SK-N-SH (cell line): Measurements from ENCODE around the gene PCSK6. TPM values are rescaled to one million over a fixed set of nuclear protein-coding genes. Genes with fewer than 3 reads are reported as not detected.

Experiments
- CTCF ChIA-PET: fragments of 300-600, 350-600 bp; formaldehyde crosslinking; extraction: SDS; loops from one replicate; lab custom pipeline; 2021; lab: Yijun Ruan, JAX
- POLR2A ChIA-PET: fragments of 350-600 bp; sonication (Branson Sonifier 250); formaldehyde crosslinking; extraction: SDS; loops from one replicate; lab custom pipeline; 2020; ENCODE audit warnings: antibody characterized with exemption, inconsistent platforms; lab: Yijun Ruan, JAX
- DNase-seq: peaks from one replicate; pipeline ENCODE4 v3.0.0; 2012
- H2AFZ ChIP-seq: fragments of 200-600 bp; sonication (generic); 2 replicates; pipeline ENCODE4 v1.8.1; 2016; ENCODE audit warnings: antibody characterized with exemption, mild to moderate bottlenecking, low read depth
- H3F3A ChIP-seq: fragments of 200-600 bp; sonication (generic); replicated peaks from 2 replicates; pipeline ENCODE3; 2016; ENCODE audit warnings: antibody characterized with exemption, mild to moderate bottlenecking; ENCODE audit not compliant: insufficient read depth
- H3K27ac ChIP-seq, 2 experiments: fragments of 200-500 bp in 1 of 2; fragments of 200-600 bp in 1 of 2; sonication (Bioruptor generic) in 1 of 2; sonication (generic), shearing (Covaris generic) in 1 of 2; 2 replicates each; pipeline versions ENCODE4 v1.5.1 to v1.6.1; 2014 to 2016; ENCODE audit warnings: low read depth in 2 of 2, inconsistent platforms in 1 of 2, low read length in 1 of 2, mild to moderate bottlenecking in 1 of 2, mixed read lengths in 1 of 2
- H3K27me3 ChIP-seq: fragments of 200-600 bp; sonication (generic), shearing (Covaris generic); 2 replicates; pipeline ENCODE4 v1.6.1; 2016; ENCODE audit warnings: mixed run types; ENCODE audit not compliant: insufficient read depth
- H3K36me3 ChIP-seq, 2 experiments: fragments of 200-500 bp in 1 of 2; fragments of 200-600 bp in 1 of 2; sonication (Bioruptor generic) in 1 of 2; sonication (generic) in 1 of 2; replicated peaks in 1 of 2; 2 replicates each; pipeline versions ENCODE3 to v1.5.1; 2014 to 2016; ENCODE audit warnings: low read length in 1 of 2, mild to moderate bottlenecking in 1 of 2; ENCODE audit not compliant: insufficient read depth in 2 of 2, control insufficient read depth in 1 of 2
- H3K4me1 ChIP-seq, 2 experiments: fragments of 200-500 bp in 1 of 2; fragments of 200-600 bp in 1 of 2; sonication (Bioruptor generic) in 1 of 2; sonication (generic), shearing (Covaris generic) in 1 of 2; 2 replicates each; pipeline versions ENCODE4 v1.5.1 to v1.6.1; 2014 to 2016; ENCODE audit warnings: low read depth in 1 of 2, low read length in 1 of 2, mixed run types in 1 of 2; ENCODE audit not compliant: insufficient read depth in 2 of 2, control insufficient read depth in 1 of 2
- H3K4me2 ChIP-seq: fragments of 200-600 bp; sonication (generic), shearing (Covaris generic); 2 replicates; pipeline ENCODE4 v1.6.1; 2017; ENCODE audit warnings: mixed run types
- H3K4me3 ChIP-seq, 2 experiments: fragments of 200-500 bp in 1 of 2; fragments of 200-600 bp in 1 of 2; sonication (Bioruptor generic) in 1 of 2; sonication (generic), shearing (Covaris generic) in 1 of 2; 2 replicates each; pipeline versions ENCODE4 v1.5.1 to v1.8.1; 2014 to 2016; ENCODE audit warnings: low read depth in 2 of 2, inconsistent platforms in 1 of 2, low read length in 1 of 2, mild to moderate bottlenecking in 1 of 2, mixed read lengths in 1 of 2, moderate library complexity in 1 of 2
- H3K79me2 ChIP-seq: fragments of 200-600 bp; sonication (generic); 2 replicates; pipeline ENCODE4 v1.8.1; 2017; ENCODE audit warnings: mild to moderate bottlenecking; ENCODE audit not compliant: insufficient read depth
- H3K9ac ChIP-seq: fragments of 200-600 bp; sonication (generic); 2 replicates; pipeline ENCODE4 v1.6.1; 2017; ENCODE audit warnings: mixed run types
- H3K9me2 ChIP-seq: fragments of 200-600 bp; sonication (generic); 2 replicates; pipeline ENCODE4 v1.6.1; 2017; ENCODE audit warnings: mixed run types
- H3K9me3 ChIP-seq: fragments of 200-600 bp; sonication (generic); 2 replicates; pipeline ENCODE4 v1.6.1; 2017; ENCODE audit warnings: mixed run types, mild to moderate bottlenecking, moderate library complexity
- H4K20me1 ChIP-seq: fragments of 200-600 bp; sonication (generic); 2 replicates; pipeline ENCODE4 v1.6.1; 2017; ENCODE audit warnings: mild to moderate bottlenecking, mixed run types; ENCODE audit not compliant: insufficient read depth
- CHD2 ChIP-seq: fragments of 150-350 bp; IDR thresholded peaks from 2 replicates; pipeline ENCODE4 v1.6.1; 2018; ENCODE audit warnings: low read length; ENCODE audit not compliant: partially characterized antibody
- ELF1 ChIP-seq: IDR thresholded peaks from 2 replicates; pipeline ENCODE4 v1.4.0; 2012
- EP300 ChIP-seq, 2 experiments: IDR thresholded peaks; 2 replicates each; pipeline versions ENCODE4 v1.4.0 to v1.6.1; 2012; ENCODE audit warnings: borderline replicate concordance in 1 of 2, low read depth in 1 of 2, low read length in 1 of 2
- EZH2phosphoT487 ChIP-seq: fragments of 200-600 bp; sonication (generic); IDR thresholded peaks from 2 replicates; pipeline ENCODE4 v1.6.1; 2017; ENCODE audit warnings: low read depth, mixed run types, mild to moderate bottlenecking, antibody characterized with exemption, moderate library complexity, borderline replicate concordance
- FOXJ3 ChIP-seq: sonication (generic); formaldehyde crosslinking; IDR thresholded peaks from 2 replicates; pipeline ENCODE4 v1.5.1; 2020; ENCODE audit warnings: mild to moderate bottlenecking, missing genetic modification reagents
- FOXM1 ChIP-seq: IDR thresholded peaks from 2 replicates; pipeline ENCODE4 v1.4.0; 2012; ENCODE audit warnings: low read depth, mild to moderate bottlenecking
- GABPA ChIP-seq: IDR thresholded peaks from 2 replicates; pipeline ENCODE4 v1.4.0; 2012; ENCODE audit warnings: low read depth, mild to moderate bottlenecking
- JUND ChIP-seq: IDR thresholded peaks from 2 replicates; pipeline ENCODE4 v1.4.0; 2012
- MEF2A ChIP-seq: IDR thresholded peaks from 2 replicates; pipeline ENCODE4 v1.4.0; 2012; ENCODE audit warnings: low read depth, borderline replicate concordance
- NRF1 ChIP-seq: IDR thresholded peaks from 2 replicates; pipeline ENCODE4 v1.6.1; 2012; ENCODE audit warnings: low read depth, mild to moderate bottlenecking, low read length
- RAD21 ChIP-seq: IDR thresholded peaks from 2 replicates; pipeline ENCODE4 v1.6.1; 2012; ENCODE audit warnings: mild to moderate bottlenecking, low read length
- RCOR1 ChIP-seq: fragments of 150-350 bp; IDR thresholded peaks from 2 replicates; pipeline ENCODE4 v1.6.1; 2017; ENCODE audit warnings: antibody characterized with exemption, low read length
- RFX5 ChIP-seq: IDR thresholded peaks from 2 replicates; pipeline ENCODE4 v1.6.1; 2012; ENCODE audit warnings: mild to moderate bottlenecking, improper control_type of control experiment, low read length
- TAF1 ChIP-seq: IDR thresholded peaks from 2 replicates; pipeline ENCODE4 v1.6.1; 2012; ENCODE audit warnings: low read depth, mild to moderate bottlenecking, low read length, moderate library complexity, borderline replicate concordance
- TCF12 ChIP-seq: IDR thresholded peaks from 2 replicates; pipeline ENCODE4 v1.4.0; 2012
- TEAD4 ChIP-seq: IDR thresholded peaks from 2 replicates; pipeline ENCODE4 v1.4.0; 2012; ENCODE audit warnings: mild to moderate bottlenecking, borderline replicate concordance; ENCODE audit not compliant: insufficient read depth
- WGBS: methylation state at CpG from one replicate; pipeline ENCODE4 v1.1.6; 2017; ENCODE audit warnings: low lambda C conversion rate; 5-methylcytosine and 5-hydroxymethylcytosine counted together
- polyA plus RNA-seq, 3 experiments: library from polyadenylated mRNA; depleted of rRNA; stranded (reverse); fragments of >200 nt; gene quantifications; 2 replicates each; pipeline ENCODE4 v1.2.3, GENCODE V29; 2012
- TF ChIP-seq, protein P1 (sequence below): IDR thresholded peaks from 2 replicates; pipeline ENCODE4; 2012
- TF ChIP-seq, protein P2 (sequence below): IDR thresholded peaks from 2 replicates; pipeline ENCODE4 v1.6.1; 2012; ENCODE audit warnings: mild to moderate bottlenecking, low read depth, low read length, moderate library complexity
- TF ChIP-seq, protein P3 (sequence below): IDR thresholded peaks from 2 replicates; pipeline ENCODE4 v1.4.0; 2012; ENCODE audit warnings: low read depth
- TF ChIP-seq, protein P4 (sequence below): fragments of 150-350 bp; IDR thresholded peaks from 2 replicates; pipeline ENCODE4 v1.6.1; 2017; ENCODE audit warnings: antibody characterized with exemption, low read length, low read depth, borderline replicate concordance

PCSK6 gene
- polyA plus RNA-seq, 1 of the 3 experiments (the other 2 are of a cell fraction), result 0.03 TPM

DNA sequence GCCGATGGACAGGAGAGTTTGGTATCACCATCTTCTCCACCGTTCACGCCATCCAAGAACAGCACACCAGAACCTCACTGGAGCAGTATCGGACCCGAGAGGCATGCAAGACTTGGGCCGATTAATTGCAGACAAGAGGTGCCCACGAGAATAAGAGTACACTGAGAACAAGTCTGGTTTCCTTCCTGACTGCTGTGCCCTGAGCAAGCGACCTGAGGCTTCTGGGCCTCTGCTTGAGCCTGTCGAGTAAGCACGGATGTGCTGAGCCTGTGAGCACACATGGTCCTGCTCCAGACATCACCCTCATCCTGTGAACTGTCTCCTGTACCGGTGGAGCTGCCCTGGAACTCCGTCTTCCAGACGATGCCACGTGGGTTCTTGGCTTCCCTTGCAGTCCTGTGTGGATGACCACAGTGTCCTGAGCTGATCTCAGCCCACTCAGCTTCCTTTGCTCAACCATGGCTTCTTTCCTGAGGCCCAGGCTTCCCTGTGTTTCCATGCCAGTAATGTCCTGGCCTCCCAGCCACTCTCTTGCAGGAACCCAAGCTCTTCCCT lies 160.1 kb downstream of the PCSK6 start:
- H3F3A ChIP-seq, result no peaks in the 10 kb centered on the region
- CTCF ChIA-PET, result no interaction called here
- 46% methylated on average over 10 of the region's 14 CpGs for WGBS
- no peak overlapping the region for H2AFZ ChIP-seq
- no peaks in the 10 kb centered on the region for H3K36me3 ChIP-seq
- no peak overlapping the region for H3K4me2 ChIP-seq
- H3K4me3 ChIP-seq, result no peak overlapping the region
- no peaks in the 10 kb centered on the region for H3K9me3 ChIP-seq
- no peak overlapping the region for H3K9ac ChIP-seq
- H4K20me1 ChIP-seq, result no peaks in the 10 kb centered on the region
- H3K79me2 ChIP-seq, result no peaks in the 10 kb centered on the region
- no peaks in the 10 kb centered on the region for H3K4me1 ChIP-seq
- no peak for TF ChIP-seq NRF1
- no peak for TF ChIP-seq FOXJ3 (CRISPR knock-in tag)
- no peak for TF ChIP-seq TCF12
- no peak for TF ChIP-seq EZH2phosphoT487
- no peak for TF ChIP-seq EP300 (IDR thresholded peaks at IDR 0.05; ENCODE audit: borderline replicate concordance in 1 of 2, low read depth in 1 of 2, low read length in 1 of 2)
- TF ChIP-seq, protein P1, sequence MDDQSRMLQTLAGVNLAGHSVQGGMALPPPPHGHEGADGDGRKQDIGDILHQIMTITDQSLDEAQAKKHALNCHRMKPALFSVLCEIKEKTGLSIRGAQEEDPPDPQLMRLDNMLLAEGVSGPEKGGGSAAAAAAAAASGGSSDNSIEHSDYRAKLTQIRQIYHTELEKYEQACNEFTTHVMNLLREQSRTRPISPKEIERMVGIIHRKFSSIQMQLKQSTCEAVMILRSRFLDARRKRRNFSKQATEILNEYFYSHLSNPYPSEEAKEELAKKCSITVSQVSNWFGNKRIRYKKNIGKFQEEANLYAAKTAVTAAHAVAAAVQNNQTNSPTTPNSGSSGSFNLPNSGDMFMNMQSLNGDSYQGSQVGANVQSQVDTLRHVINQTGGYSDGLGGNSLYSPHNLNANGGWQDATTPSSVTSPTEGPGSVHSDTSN, result no peak
- TF ChIP-seq TAF1, result no peak
- TF ChIP-seq, protein P2, sequence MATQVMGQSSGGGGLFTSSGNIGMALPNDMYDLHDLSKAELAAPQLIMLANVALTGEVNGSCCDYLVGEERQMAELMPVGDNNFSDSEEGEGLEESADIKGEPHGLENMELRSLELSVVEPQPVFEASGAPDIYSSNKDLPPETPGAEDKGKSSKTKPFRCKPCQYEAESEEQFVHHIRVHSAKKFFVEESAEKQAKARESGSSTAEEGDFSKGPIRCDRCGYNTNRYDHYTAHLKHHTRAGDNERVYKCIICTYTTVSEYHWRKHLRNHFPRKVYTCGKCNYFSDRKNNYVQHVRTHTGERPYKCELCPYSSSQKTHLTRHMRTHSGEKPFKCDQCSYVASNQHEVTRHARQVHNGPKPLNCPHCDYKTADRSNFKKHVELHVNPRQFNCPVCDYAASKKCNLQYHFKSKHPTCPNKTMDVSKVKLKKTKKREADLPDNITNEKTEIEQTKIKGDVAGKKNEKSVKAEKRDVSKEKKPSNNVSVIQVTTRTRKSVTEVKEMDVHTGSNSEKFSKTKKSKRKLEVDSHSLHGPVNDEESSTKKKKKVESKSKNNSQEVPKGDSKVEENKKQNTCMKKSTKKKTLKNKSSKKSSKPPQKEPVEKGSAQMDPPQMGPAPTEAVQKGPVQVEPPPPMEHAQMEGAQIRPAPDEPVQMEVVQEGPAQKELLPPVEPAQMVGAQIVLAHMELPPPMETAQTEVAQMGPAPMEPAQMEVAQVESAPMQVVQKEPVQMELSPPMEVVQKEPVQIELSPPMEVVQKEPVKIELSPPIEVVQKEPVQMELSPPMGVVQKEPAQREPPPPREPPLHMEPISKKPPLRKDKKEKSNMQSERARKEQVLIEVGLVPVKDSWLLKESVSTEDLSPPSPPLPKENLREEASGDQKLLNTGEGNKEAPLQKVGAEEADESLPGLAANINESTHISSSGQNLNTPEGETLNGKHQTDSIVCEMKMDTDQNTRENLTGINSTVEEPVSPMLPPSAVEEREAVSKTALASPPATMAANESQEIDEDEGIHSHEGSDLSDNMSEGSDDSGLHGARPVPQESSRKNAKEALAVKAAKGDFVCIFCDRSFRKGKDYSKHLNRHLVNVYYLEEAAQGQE, result no peak
- no peak for TF ChIP-seq FOXM1
- no peak for TF ChIP-seq ELF1
- no peak for TF ChIP-seq CHD2
- no peak for TF ChIP-seq MEF2A
- TF ChIP-seq RAD21, result no peak
- TF ChIP-seq, protein P3, sequence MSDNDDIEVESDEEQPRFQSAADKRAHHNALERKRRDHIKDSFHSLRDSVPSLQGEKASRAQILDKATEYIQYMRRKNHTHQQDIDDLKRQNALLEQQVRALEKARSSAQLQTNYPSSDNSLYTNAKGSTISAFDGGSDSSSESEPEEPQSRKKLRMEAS, result no peak
- no peak for TF ChIP-seq TEAD4
- no peak for TF ChIP-seq JUND
- TF ChIP-seq RCOR1, result no peak
- no peak for TF ChIP-seq RFX5
- no peak for TF ChIP-seq GABPA
- TF ChIP-seq, protein P4, sequence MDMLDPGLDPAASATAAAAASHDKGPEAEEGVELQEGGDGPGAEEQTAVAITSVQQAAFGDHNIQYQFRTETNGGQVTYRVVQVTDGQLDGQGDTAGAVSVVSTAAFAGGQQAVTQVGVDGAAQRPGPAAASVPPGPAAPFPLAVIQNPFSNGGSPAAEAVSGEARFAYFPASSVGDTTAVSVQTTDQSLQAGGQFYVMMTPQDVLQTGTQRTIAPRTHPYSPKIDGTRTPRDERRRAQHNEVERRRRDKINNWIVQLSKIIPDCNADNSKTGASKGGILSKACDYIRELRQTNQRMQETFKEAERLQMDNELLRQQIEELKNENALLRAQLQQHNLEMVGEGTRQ, result no peak
- H3K9me2 ChIP-seq, result no peaks in the 10 kb centered on the region
- DNase-seq, result no peak
- H3K27ac ChIP-seq, result no peak overlapping the region
- POLR2A ChIA-PET, result no interaction called here
- peaks cover 8% of the 10 kb centered on the region; the same call in 1 of the 2 replicates for H3K27me3 ChIP-seq
